Body of pancreas (tissue), 4 donors: ENCODE data around the gene PROM2. TPM values are rescaled to one million over a fixed set of nuclear protein-coding genes. Genes with fewer than 3 reads are reported as not detected.

Experiments used
- ATAC-seq: fragments of 150-250 bp; one replicate; pipeline ENCODE4 v1.9.1; 2016
- DNase-seq, 4 donors: peaks; one replicate each; pipeline ENCODE4 v3.0.0-alpha.2; 2019
- H3K27ac ChIP-seq, 4 donors: fragments of 200-600 bp; sonication (generic); 1 replicate in 3 of 4; 2 replicates in 1 of 4; pipeline versions ENCODE4 v1.5.1 to v1.6.1; 2016 to 2019; ENCODE audit warnings: mild to moderate bottlenecking in 1 of 4, mixed read lengths in 1 of 4, moderate library complexity in 1 of 4
- H3K27me3 ChIP-seq, 2 donors: fragments of 200-600 bp; sonication (generic); one replicate each; pipeline ENCODE4 v1.6.0; 2016; ENCODE audit warnings: mild to moderate bottlenecking in 1 of 2
- H3K36me3 ChIP-seq, 2 donors: fragments of 200-600 bp; sonication (generic); replicated peaks in 1 of 2; 2 replicates each; pipeline ENCODE4 v1.5.1; 2016; ENCODE audit warnings: low read depth in 2 of 2; ENCODE audit not compliant: insufficient read depth in 1 of 2
- H3K4me1 ChIP-seq: fragments of 200-600 bp; sonication (generic); one replicate; pipeline ENCODE4 v1.6.0; 2016
- H3K4me3 ChIP-seq, 2 donors: fragments of 200-600 bp; sonication (generic); 1 replicate in 1 of 2; 2 replicates in 1 of 2; pipeline ENCODE4 v1.5.1; 2016 to 2019
- H3K9me3 ChIP-seq, 3 donors: fragments of 200-600 bp; sonication (generic); 1 replicate in 2 of 3; 2 replicates in 1 of 3; pipeline ENCODE4 v1.5.1; 2016
- POLR2A ChIP-seq, 3 donors: fragments of 450-650 bp; IDR thresholded peaks; one replicate each; pipeline ENCODE4 v1.6.1; 2016; ENCODE audit warnings: antibody characterized with exemption in 3 of 3, mild to moderate bottlenecking in 2 of 3
- WGBS, 2 donors: methylation state at CpG; one replicate each; pipeline ENCODE4 v1.1.5; 2017; 5-methylcytosine and 5-hydroxymethylcytosine counted together
- intact Hi-C: fragments of 100-400 bp; cut with DNase I; formaldehyde crosslinking; loops from one replicate; pipeline ENCODE4 v1.15.1; 2023
- total RNA-seq, 2 donors: library from RNA; depleted of rRNA; stranded (reverse); fragments of >200 nt; gene quantifications; one replicate each; pipeline ENCODE4 v1.1.0, GENCODE V29; 2016
- TF ChIP-seq, protein P1 (sequence below), 7 experiments: fragments of 450-650 bp in 4 of 7; fragments of 200-600 bp in 3 of 7; sonication (generic) in 3 of 7; IDR thresholded peaks; one replicate each; pipeline ENCODE4 v1.5.1; 2016 to 2019; ENCODE audit warnings: antibody characterized with exemption in 7 of 7

PROM2 gene
- total RNA-seq, 2 donors from 2014 or later = 17.6 to 31.6 TPM

- Histone ChIP-seq H3K4me3 (no peak overlapping the region), H3K36me3 (no peaks in the 10 kb centered on the region), H3K27me3 (no peaks in the 10 kb centered on the region), H3K4me1 (peaks cover 5% of the 10 kb centered on the region), H3K27ac (no peak overlapping the region), H3K9me3 (no peaks in the 10 kb centered on the region)
- TF ChIP-seq, protein P1, sequence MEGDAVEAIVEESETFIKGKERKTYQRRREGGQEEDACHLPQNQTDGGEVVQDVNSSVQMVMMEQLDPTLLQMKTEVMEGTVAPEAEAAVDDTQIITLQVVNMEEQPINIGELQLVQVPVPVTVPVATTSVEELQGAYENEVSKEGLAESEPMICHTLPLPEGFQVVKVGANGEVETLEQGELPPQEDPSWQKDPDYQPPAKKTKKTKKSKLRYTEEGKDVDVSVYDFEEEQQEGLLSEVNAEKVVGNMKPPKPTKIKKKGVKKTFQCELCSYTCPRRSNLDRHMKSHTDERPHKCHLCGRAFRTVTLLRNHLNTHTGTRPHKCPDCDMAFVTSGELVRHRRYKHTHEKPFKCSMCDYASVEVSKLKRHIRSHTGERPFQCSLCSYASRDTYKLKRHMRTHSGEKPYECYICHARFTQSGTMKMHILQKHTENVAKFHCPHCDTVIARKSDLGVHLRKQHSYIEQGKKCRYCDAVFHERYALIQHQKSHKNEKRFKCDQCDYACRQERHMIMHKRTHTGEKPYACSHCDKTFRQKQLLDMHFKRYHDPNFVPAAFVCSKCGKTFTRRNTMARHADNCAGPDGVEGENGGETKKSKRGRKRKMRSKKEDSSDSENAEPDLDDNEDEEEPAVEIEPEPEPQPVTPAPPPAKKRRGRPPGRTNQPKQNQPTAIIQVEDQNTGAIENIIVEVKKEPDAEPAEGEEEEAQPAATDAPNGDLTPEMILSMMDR (IDR thresholded peaks at IDR 0.05) = peak in 1 of 7 experiments; percentile 10
- no peak for TF ChIP-seq POLR2A (IDR thresholded peaks at IDR 0.05)
- DNase-seq = no peak
- no peak for ATAC-seq
- intact Hi-C loops = no loop called here
- WGBS, 2 donors = 90 to 91% methylated on average over 10 of the region's 10 CpGs
Measured at GRCh38 chr2:95325590-95326432, 51.6 kb downstream of the PROM2 start.

GRCh38 chr2:95326433-95327140 is 52.3 kb downstream of the PROM2 start:
- ATAC-seq (no peak), DNase-seq (no peak)
- H3K27ac ChIP-seq = no peak overlapping the region
- H3K4me1 ChIP-seq = peaks cover 5% of the 10 kb centered on the region
- H3K4me3 ChIP-seq = no peak overlapping the region
- WGBS, 2 donors = 93 to 95% methylated on average over 6 to 30 of the region's 30 CpGs
- TF ChIP-seq, protein P1 (IDR thresholded peaks at IDR 0.05) = no peak
- TF ChIP-seq POLR2A (IDR thresholded peaks at IDR 0.05) = no peak
- intact Hi-C loops = no loop called here
- H3K27me3 ChIP-seq = no peaks in the 10 kb centered on the region
- no peaks in the 10 kb centered on the region for H3K9me3 ChIP-seq
- H3K36me3 ChIP-seq = no peaks in the 10 kb centered on the region

DNA sequence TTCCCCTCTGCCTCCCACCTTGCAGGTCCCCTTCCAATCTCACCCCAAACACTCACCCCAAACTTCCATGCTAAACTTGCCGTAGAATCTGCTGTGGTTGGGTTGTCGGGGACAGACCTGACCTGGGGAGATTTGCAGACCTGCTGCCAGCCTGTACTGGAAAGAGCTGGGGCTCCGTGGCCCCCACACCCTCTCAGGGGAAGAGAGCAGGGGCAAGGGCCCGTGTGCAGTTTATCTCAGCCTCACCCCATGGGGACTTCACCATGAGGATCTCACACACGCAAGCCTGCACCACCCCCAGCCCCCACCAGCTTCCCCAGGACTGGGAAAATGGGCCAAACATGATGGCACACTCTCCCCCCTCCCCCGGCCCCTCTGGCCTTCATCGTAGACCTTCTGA is 53.6 kb downstream of the PROM2 start:
- ATAC-seq = no peak
- Histone ChIP-seq H3K27ac (no peak overlapping the region), H3K36me3 (no peaks in the 10 kb centered on the region)

GRCh38 chr2:95328358-95329125 is 54.3 kb downstream of the PROM2 start:
- H3K4me1 ChIP-seq = peaks cover 5% of the 10 kb centered on the region
- no peak overlapping the region for H3K27ac ChIP-seq
- WGBS, 2 donors = 77 to 85% methylated on average over 5 to 15 of the region's 15 CpGs

More for the DNA sequence above, 53.6 kb downstream of the PROM2 start:
- Histone ChIP-seq H3K4me1 (peaks cover 5% of the 10 kb centered on the region), H3K27me3 (no peaks in the 10 kb centered on the region), H3K9me3 (no peaks in the 10 kb centered on the region), H3K4me3 (no peak overlapping the region)
- 75 to 90% methylated on average over 2 to 7 of the region's 7 CpGs for WGBS, 2 donors
- intact Hi-C loops = no loop called here
- DNase-seq = no peak
- TF ChIP-seq POLR2A (IDR thresholded peaks at IDR 0.05) = no peak

More at GRCh38 chr2:95328358-95329125, 54.3 kb downstream of the PROM2 start:
- no peaks in the 10 kb centered on the region for H3K27me3 ChIP-seq
- H3K4me3 ChIP-seq = no peak overlapping the region
- ATAC-seq (no peak), DNase-seq (no peak)
- TF ChIP-seq, protein P1 (IDR thresholded peaks at IDR 0.05) = no peak
- no peak for TF ChIP-seq POLR2A (IDR thresholded peaks at IDR 0.05)
- H3K9me3 ChIP-seq = no peaks in the 10 kb centered on the region
- intact Hi-C loops = no loop called here
- H3K36me3 ChIP-seq = no peaks in the 10 kb centered on the region
